Right atrium auricular region (tissue), 2 donors: ENCODE data around the gene HOXA10. TPM values are rescaled to one million over a fixed set of nuclear protein-coding genes. Genes with fewer than 3 reads are reported as not detected.

ENCODE experiments used
- DNase-seq: peaks from one replicate; pipeline ENCODE4 v3.0.0-alpha.2; 2019; ENCODE audit warnings: low spot score
- H3K27ac ChIP-seq, 2 donors: fragments of 200-600 bp; sonication (generic); 1 replicate in 1 of 2; 2 replicates in 1 of 2; pipeline ENCODE4 v1.5.1; 2016 to 2019
- H3K27me3 ChIP-seq, 2 donors: fragments of 200-600 bp; sonication (generic); one replicate each; pipeline versions ENCODE4 v1.5.1 to v1.6.0; 2017 to 2019
- H3K36me3 ChIP-seq: fragments of 200-600 bp; sonication (generic); one replicate; pipeline ENCODE4 v1.5.1; 2016
- H3K4me1 ChIP-seq, 2 donors: fragments of 200-600 bp; sonication (generic); one replicate each; pipeline versions ENCODE4 v1.5.1 to v1.6.0; 2017 to 2019
- H3K4me3 ChIP-seq, 2 donors: fragments of 200-600 bp; sonication (generic); 1 replicate in 1 of 2; 2 replicates in 1 of 2; pipeline ENCODE4 v1.5.1; 2017 to 2019; ENCODE audit warnings: mild to moderate bottlenecking in 1 of 2, moderate library complexity in 1 of 2
- H3K9me3 ChIP-seq, 2 donors: fragments of 200-600 bp; sonication (generic); one replicate each; pipeline ENCODE4 v1.5.1; 2019
- total RNA-seq, 2 donors: library from RNA; depleted of rRNA; stranded (reverse); fragments of >200 nt; gene quantifications; one replicate each; pipeline ENCODE4 v1.1.0, GENCODE V29; 2016
- TF ChIP-seq, protein P1 (sequence below), 2 donors: fragments of 200-600 bp; sonication (generic); IDR thresholded peaks; one replicate each; pipeline ENCODE4 v1.5.1; 2019; ENCODE audit warnings: antibody characterized with exemption in 2 of 2

HOXA10 gene
- total RNA-seq, 2 donors from 2014 or later, result not detected

DNA sequence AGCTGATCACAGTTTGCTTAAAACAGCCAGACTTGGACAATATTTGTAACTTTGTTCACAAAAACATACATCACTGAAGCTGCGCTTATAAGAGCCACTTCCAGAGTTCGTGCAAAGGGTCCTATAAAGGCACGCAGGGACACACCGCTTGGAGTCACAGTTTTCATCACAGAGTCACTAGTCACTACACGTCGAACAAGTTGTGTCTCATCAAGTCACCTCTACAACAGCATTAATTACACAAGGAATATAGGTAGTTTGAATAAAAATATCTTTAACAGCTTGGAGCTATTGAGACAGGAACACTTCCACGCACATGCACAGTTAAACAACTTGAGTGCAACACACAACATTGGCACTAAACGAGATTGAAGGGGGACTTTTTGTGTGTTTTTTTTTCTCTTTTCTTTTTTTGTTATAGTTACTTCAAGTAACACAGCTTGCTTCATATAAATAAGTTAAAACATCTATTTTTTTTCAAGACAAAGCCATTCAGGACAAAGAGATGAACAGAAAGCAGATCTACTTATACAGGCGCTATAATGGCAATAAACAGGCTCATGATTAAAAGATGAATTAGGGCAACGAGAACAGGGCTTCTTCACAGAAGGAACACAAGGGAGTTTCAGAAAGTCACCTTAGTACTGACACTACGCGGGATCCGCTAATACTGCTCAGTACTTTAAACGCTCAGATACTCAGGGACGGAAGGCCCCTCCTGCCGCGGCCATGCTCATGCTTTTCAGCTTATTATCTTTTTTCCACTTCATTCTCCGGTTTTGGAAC lies 32.8 kb downstream of the HOXA10 start:
- TF ChIP-seq, protein P1, sequence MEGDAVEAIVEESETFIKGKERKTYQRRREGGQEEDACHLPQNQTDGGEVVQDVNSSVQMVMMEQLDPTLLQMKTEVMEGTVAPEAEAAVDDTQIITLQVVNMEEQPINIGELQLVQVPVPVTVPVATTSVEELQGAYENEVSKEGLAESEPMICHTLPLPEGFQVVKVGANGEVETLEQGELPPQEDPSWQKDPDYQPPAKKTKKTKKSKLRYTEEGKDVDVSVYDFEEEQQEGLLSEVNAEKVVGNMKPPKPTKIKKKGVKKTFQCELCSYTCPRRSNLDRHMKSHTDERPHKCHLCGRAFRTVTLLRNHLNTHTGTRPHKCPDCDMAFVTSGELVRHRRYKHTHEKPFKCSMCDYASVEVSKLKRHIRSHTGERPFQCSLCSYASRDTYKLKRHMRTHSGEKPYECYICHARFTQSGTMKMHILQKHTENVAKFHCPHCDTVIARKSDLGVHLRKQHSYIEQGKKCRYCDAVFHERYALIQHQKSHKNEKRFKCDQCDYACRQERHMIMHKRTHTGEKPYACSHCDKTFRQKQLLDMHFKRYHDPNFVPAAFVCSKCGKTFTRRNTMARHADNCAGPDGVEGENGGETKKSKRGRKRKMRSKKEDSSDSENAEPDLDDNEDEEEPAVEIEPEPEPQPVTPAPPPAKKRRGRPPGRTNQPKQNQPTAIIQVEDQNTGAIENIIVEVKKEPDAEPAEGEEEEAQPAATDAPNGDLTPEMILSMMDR (IDR thresholded peaks at IDR 0.05), result no peak
- H3K36me3 ChIP-seq, result no peaks in the 10 kb centered on the region
- no peak overlapping the region for H3K4me3 ChIP-seq
- no peaks in the 10 kb centered on the region for H3K9me3 ChIP-seq
- H3K27me3 ChIP-seq, result peaks cover 49 to 71% of the 10 kb centered on the region in 2 donors
- DNase-seq, result no peak
- peaks cover 0 to 43% of the 10 kb centered on the region in 2 donors for H3K4me1 ChIP-seq
- no peak overlapping the region for H3K27ac ChIP-seq

DNA sequence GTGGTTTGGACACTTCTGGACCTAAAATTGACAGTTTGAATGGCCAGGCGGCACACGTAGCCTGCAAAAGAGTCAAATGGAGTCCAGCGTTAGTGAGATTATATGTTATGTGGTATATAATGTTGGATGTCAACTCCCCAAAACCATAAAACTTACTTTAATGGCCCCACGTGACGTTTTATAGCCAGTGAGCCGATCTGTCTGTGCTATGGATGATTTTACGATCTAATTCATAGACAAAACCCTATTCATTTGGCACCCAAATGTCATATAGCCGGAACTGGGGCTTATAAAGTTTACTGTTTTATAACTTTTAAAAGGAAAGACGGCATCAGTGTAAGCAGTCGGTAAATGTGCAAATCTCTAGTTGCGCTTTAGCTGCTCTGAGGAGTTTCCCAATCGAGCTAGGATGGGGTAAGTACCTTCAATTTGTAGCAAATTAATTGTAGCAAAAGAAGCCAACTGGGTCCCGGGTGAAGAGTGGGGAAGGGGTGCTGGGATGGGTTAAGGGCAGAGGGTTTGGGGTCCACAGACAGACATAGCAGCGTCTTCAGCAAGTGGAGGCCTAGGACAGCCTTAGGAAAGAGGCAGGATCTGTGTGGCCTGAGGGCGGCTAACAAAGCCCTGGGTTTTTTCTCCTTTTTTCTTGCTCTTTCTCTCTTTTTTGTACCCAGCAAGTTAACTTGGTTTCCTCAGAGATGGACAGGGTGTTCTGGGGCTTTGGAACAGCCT lies 33.8 kb downstream of the HOXA10 start:
- Histone ChIP-seq H3K4me1 (peaks cover 0 to 39% of the 10 kb centered on the region in 2 donors), H3K27ac (no peak overlapping the region), H3K36me3 (no peaks in the 10 kb centered on the region), H3K4me3 (no peak overlapping the region), H3K9me3 (no peaks in the 10 kb centered on the region), H3K27me3 (peaks cover 49 to 71% of the 10 kb centered on the region in 2 donors)
- DNase-seq, result no peak
- TF ChIP-seq, protein P1 (IDR thresholded peaks at IDR 0.05), result no peak

DNA sequence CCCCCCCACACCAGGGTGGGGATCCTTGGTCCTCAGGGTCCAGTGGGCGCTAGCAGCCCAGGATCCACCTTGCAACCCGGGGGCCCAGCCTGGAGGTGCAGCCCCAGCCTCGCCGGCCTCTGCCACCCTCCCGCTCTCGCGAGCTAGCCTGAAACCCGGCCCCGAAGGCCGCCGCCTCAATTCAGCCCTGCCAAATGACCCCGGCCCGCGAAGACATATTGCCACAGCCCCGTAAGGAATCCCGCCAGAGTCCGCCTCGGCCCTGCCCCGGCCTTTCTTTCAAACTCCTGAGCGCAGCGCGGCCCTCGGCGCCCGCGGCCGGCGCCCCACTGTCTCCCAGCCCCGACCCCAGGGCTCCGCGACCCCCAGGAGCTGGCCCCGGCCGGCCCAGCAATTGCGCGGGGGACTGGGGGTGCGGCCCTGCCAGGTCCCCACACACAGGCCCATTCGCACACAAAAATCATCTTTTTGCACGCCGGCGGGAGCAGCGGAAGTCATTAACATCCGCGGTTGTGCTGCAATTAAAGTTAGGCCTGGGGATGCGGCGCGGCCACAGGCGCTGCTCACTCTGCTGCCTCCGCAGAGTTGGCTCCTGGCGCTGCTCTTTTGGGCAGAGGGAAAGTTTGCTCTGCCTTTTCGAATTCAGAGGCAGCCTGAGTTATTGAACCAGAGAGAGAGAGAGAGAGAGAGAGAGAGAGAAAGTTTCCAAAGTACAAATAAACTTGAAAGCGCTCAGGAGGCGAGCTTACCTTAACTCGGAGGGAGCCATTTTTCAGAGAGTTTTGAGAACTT lies 34.6 kb downstream of the HOXA10 start:
- DNase-seq, result no peak
- Histone ChIP-seq H3K27ac (no peak overlapping the region), H3K4me3 (no peak overlapping the region)

DNA sequence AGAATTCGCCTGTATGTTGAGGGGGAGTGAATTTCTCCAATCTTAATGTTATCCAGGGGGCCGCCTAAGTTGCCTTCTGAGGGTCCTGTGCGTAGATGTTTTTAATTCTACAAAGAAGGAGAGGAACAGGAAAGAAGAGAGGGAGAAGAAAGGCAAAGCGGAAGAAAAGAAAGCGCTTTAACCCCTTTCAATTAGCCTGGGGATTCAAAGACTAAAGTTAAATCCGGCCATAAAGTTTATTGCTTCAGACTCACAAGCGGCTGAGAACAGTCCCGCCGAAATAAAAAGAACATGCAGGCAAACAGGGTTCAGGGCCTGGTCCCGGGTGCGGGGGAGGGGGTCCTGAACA lies 35.2 kb downstream of the HOXA10 start:
- TF ChIP-seq, protein P1 (IDR thresholded peaks at IDR 0.05), result no peak
- H3K27me3 ChIP-seq, result peaks cover 41 to 59% of the 10 kb centered on the region in 2 donors
- H3K27ac ChIP-seq, result no peak overlapping the region
- no peak for DNase-seq
- no peaks in the 10 kb centered on the region for H3K9me3 ChIP-seq
- H3K4me3 ChIP-seq, result no peak overlapping the region
- peaks cover 0 to 26% of the 10 kb centered on the region in 2 donors for H3K4me1 ChIP-seq
- no peaks in the 10 kb centered on the region for H3K36me3 ChIP-seq

More for the DNA sequence above, 34.6 kb downstream of the HOXA10 start:
- Histone ChIP-seq H3K9me3 (no peaks in the 10 kb centered on the region), H3K36me3 (no peaks in the 10 kb centered on the region), H3K27me3 (peaks cover 42 to 65% of the 10 kb centered on the region in 2 donors), H3K4me1 (peaks cover 0 to 31% of the 10 kb centered on the region in 2 donors)
- TF ChIP-seq, protein P1 (IDR thresholded peaks at IDR 0.05), result no peak

DNA sequence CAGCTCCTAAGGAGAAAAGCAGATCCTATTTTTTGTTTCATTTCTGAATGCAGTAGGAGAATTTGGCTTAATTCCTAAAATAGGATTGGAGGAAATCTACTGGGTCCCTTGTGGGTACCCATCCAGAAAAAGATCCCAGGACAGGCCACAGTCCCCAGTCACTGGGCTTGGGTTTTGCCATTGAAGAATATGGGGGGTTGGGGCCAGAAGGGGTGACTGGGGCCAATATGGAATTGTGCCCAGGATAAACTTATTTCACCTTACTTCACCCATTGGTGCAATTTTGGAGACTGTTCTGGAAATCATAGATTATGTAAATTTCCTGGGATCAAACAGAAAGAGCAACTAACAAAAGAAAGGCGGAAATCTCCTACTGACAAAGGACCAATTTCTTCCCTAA lies 35.6 kb downstream of the HOXA10 start:
- H3K36me3 ChIP-seq, result no peaks in the 10 kb centered on the region
- no peaks in the 10 kb centered on the region for H3K9me3 ChIP-seq
- peaks cover 41 to 58% of the 10 kb centered on the region in 2 donors for H3K27me3 ChIP-seq
- peaks cover 0 to 21% of the 10 kb centered on the region in 2 donors for H3K4me1 ChIP-seq
- DNase-seq, result no peak
- TF ChIP-seq, protein P1 (IDR thresholded peaks at IDR 0.05), result no peak
- H3K27ac ChIP-seq, result no peak overlapping the region
- no peak overlapping the region for H3K4me3 ChIP-seq
